Keratinocyte (primary cell): ENCODE measurements around the gene HOXB9. TPM values are rescaled to one million over a fixed set of nuclear protein-coding genes. Genes with fewer than 3 reads are reported as not detected.

ENCODE experiments used
- DNase-seq: peaks from one replicate; pipeline ENCODE4 v3.0.0-alpha.2; 2011; ENCODE audit warnings: low read depth, missing footprints, low spot score
- FAIRE-seq: peaks from 2 replicates; lab custom pipeline; 2011; peaks lifted over from hg19 to GRCh38; lab: Jason Lieb, UNC
- H2AFZ ChIP-seq: 2 replicates; pipeline ENCODE4 v1.6.0; 2012; ENCODE audit warnings: low read length, control low read depth, inconsistent platforms; ENCODE audit not compliant: control insufficient read depth
- H3K27ac ChIP-seq: 2 replicates; pipeline ENCODE4 v1.5.1; 2011; ENCODE audit warnings: low read length; ENCODE audit not compliant: control insufficient read depth, insufficient read depth
- H3K27me3 ChIP-seq: 3 replicates; pipeline ENCODE4 v1.6.0; 2011; ENCODE audit warnings: low read length; ENCODE audit not compliant: control insufficient read depth, insufficient read depth; ENCODE audit errors: extremely low read depth
- H3K36me3 ChIP-seq, 2 experiments: 2 replicates in 1 of 2; 3 replicates in 1 of 2; pipeline ENCODE4 v1.5.1; 2011; ENCODE audit warnings: low read length in 2 of 2, mild to moderate bottlenecking in 1 of 2; ENCODE audit not compliant: control insufficient read depth in 2 of 2, insufficient read depth in 2 of 2; ENCODE audit errors: extremely low read depth in 1 of 2
- H3K4me1 ChIP-seq: 3 replicates; pipeline ENCODE4 v1.5.1; 2011; ENCODE audit warnings: low read length; ENCODE audit not compliant: control insufficient read depth, insufficient read depth; ENCODE audit errors: extremely low read depth
- H3K4me2 ChIP-seq: 3 replicates; pipeline ENCODE4 v1.6.0; 2011; ENCODE audit warnings: low read depth, low read length; ENCODE audit not compliant: control insufficient read depth, insufficient read depth; ENCODE audit errors: extremely low read depth
- H3K4me3 ChIP-seq, 3 experiments: fragments of 200-600 bp in 1 of 3; sonication (generic) in 1 of 3; 2 replicates in 2 of 3; 3 replicates in 1 of 3; pipeline ENCODE4 v1.5.1; 2011 to 2016; ENCODE audit warnings: low read length in 3 of 3, mild to moderate bottlenecking in 3 of 3, control low read depth in 2 of 3, inconsistent platforms in 1 of 3, low read depth in 1 of 3, mixed read lengths in 1 of 3, mixed run types in 1 of 3, moderate library complexity in 1 of 3; ENCODE audit not compliant: control insufficient read depth in 2 of 3, insufficient read depth in 2 of 3; ENCODE audit errors: extremely low read depth in 1 of 3
- H3K79me2 ChIP-seq: 2 replicates; pipeline ENCODE4 v1.6.0; 2012; ENCODE audit warnings: low read length; ENCODE audit not compliant: control insufficient read depth, insufficient read depth
- H3K9ac ChIP-seq: 3 replicates; pipeline ENCODE4 v1.6.0; 2011; ENCODE audit warnings: low read length; ENCODE audit not compliant: control insufficient read depth, insufficient read depth; ENCODE audit errors: extremely low read depth
- H3K9me1 ChIP-seq: 3 replicates; pipeline ENCODE4 v1.6.0; 2011; ENCODE audit warnings: low read length; ENCODE audit not compliant: control insufficient read depth, insufficient read depth; ENCODE audit errors: extremely low read depth
- H3K9me3 ChIP-seq: 2 replicates; pipeline ENCODE4 v1.5.1; 2012; ENCODE audit warnings: low read depth, low read length; ENCODE audit not compliant: control insufficient read depth
- H4K20me1 ChIP-seq: 3 replicates; pipeline ENCODE4 v1.6.0; 2011; ENCODE audit warnings: low read length; ENCODE audit not compliant: control insufficient read depth, insufficient read depth; ENCODE audit errors: extremely low read depth
- CTCF ChIP-seq, 3 experiments: IDR thresholded peaks in 1 of 3; conservative IDR thresholded peaks in 1 of 3; optimal IDR thresholded peaks in 1 of 3; 2 replicates in 2 of 3; 3 replicates in 1 of 3; pipeline versions ENCODE3 to v1.5.1; 2011; ENCODE audit warnings: low read length in 3 of 3, mild to moderate bottlenecking in 3 of 3, moderate library complexity in 2 of 3, control low read depth in 1 of 3, inconsistent platforms in 1 of 3; ENCODE audit not compliant: insufficient read depth in 2 of 3; ENCODE audit errors: extremely low read depth in 1 of 3
- EZH2 ChIP-seq: IDR thresholded peaks from one replicate; pipeline ENCODE4 v1.6.1; 2012; ENCODE audit warnings: inconsistent platforms, mild to moderate bottlenecking, low read length, moderate library complexity
- dilution Hi-C: fragments of 300-500 bp; cut with MboI; formaldehyde crosslinking; loops from one replicate; pipeline ENCODE4 v1.7.0; 2020; ENCODE audit warnings: low sequenced_read_pairs; ENCODE audit not compliant: extremely low pct_ligation_motif_present
- polyA plus RNA-seq, 5 experiments: library from polyadenylated mRNA; depleted of rRNA in 3 of 5; stranded (reverse) in 3 of 5; stranded (forward) in 1 of 5; unstranded in 1 of 5; fragments of >200 nt; gene quantifications; 1 replicate in 1 of 5; 2 replicates in 3 of 5; 3 replicates in 1 of 5; pipeline versions ENCODE4 v1.2.1 to v1.2.3, GENCODE V29; 2011 to 2012; ENCODE audit warnings: missing spikeins in 2 of 5, low read depth in 1 of 5, low replicate concordance in 1 of 5

The HOXB9 gene
- polyA plus RNA-seq, 1 donor (not counting 4 experiments of a cell fraction or from before 2014, with no cell fraction given) = 0.03 TPM

- H3K4me2 ChIP-seq = no peak overlapping the region
- peaks cover 4% of the 10 kb centered on the region for H4K20me1 ChIP-seq
- dilution Hi-C loops = no loop called here
- H3K4me3 ChIP-seq = no peak overlapping the region
- DNase-seq = no peak
- no peaks in the 10 kb centered on the region for H3K9me1 ChIP-seq
- H3K27me3 ChIP-seq = peaks cover 99% of the 10 kb centered on the region
- no peaks in the 10 kb centered on the region for H3K4me1 ChIP-seq
- no peak for FAIRE-seq
- TF ChIP-seq CTCF (optimal IDR thresholded peaks at IDR 0.05 in 1 of 3, IDR thresholded peaks at IDR 0.05 in 1 of 3, conservative IDR thresholded peaks at IDR 0.05 in 1 of 3; ENCODE audit: extremely low read depth in 1 of 3, insufficient read depth in 2 of 3, low read length in 3 of 3) (no peak), EZH2 (no peak)
- no peak overlapping the region for H3K9ac ChIP-seq
- no peaks in the 10 kb centered on the region for H3K79me2 ChIP-seq
- H2AFZ ChIP-seq = no peak overlapping the region
- no peaks in the 10 kb centered on the region for H3K9me3 ChIP-seq
- no peaks in the 10 kb centered on the region for H3K36me3 ChIP-seq
- no peak overlapping the region for H3K27ac ChIP-seq
Observed at GRCh38 chr17:48643697-48644012, 17.5 kb upstream of the HOXB9 start.

DNA sequence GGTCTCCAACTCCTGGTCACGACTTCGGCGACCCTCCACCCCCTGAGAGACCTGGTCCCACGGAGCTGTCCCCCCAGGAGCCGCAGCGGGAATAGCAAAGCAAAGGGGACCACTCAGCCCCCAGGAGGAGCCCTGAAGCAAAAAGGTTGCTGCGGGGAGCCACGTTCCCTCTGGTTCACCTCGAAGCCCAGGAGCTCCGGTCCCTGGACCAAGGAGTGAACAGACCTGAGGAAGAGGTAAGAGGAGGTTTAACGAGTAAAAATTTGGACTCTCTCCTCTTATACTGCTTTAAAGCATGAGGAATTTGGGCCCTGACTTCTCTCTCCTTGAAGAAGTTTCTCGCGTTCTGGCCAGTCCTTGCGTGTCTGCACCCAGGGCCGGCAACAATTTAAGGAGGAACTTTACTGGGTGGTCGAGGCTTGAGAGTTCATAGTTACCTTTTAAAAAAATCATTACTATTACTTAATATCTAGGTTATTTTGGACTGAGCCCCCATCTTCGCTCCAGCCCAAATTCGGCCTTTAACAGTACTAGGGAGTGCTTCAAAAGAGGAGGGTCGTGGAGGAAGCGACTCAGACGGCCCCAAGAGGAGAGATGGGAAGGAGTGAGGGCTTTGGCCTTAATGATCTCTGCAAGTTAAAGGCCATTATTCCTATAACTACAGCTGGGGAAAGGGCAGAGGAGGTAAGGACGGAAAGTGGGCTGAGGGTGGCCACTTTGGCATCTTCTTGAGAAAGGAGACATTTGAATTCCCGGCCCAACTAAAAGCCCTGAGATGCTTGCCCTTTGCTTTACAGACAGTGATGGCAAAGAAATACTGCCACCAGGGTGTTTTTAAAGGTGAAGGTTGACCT lies 16.9 kb upstream of the HOXB9 start:
- Histone ChIP-seq H3K9me1 (no peaks in the 10 kb centered on the region), H3K79me2 (no peaks in the 10 kb centered on the region), H3K4me3 (no peak overlapping the region), H3K9me3 (no peaks in the 10 kb centered on the region), H3K36me3 (no peaks in the 10 kb centered on the region), H3K9ac (no peak overlapping the region), H4K20me1 (peaks cover 4% of the 10 kb centered on the region), H3K4me2 (no peak overlapping the region), H3K27ac (no peak overlapping the region), H3K27me3 (peaks cover 100% of the 10 kb centered on the region), H3K4me1 (no peaks in the 10 kb centered on the region), H2AFZ (no peak overlapping the region)
- dilution Hi-C loops = no loop called here
- TF ChIP-seq CTCF (optimal IDR thresholded peaks at IDR 0.05 in 1 of 3, IDR thresholded peaks at IDR 0.05 in 1 of 3, conservative IDR thresholded peaks at IDR 0.05 in 1 of 3; ENCODE audit: extremely low read depth in 1 of 3, insufficient read depth in 2 of 3, low read length in 3 of 3) = no peak
- no peak for TF ChIP-seq EZH2
- FAIRE-seq (no peak), DNase-seq (no peak)
